Neural progenitor cell (in vitro differentiated cells): Measurements from ENCODE around the gene SCP2. TPM values are rescaled to one million over a fixed set of nuclear protein-coding genes. Genes with fewer than 3 reads are reported as not detected.

Experiments
- DNase-seq: peaks from one replicate; pipeline ENCODE4 v3.0.0-alpha.2; 2016; ENCODE audit warnings: low spot score
- H2AFZ ChIP-seq: fragments of 200-600 bp; sonication (generic); replicated peaks from 2 replicates; pipeline ENCODE4 v1.6.1; 2016; ENCODE audit warnings: antibody characterized with exemption
- H3F3A ChIP-seq: fragments of 200-600 bp; sonication (generic); 2 replicates; pipeline ENCODE4 v1.6.1; 2016; ENCODE audit warnings: antibody characterized with exemption, low read depth
- H3K27ac ChIP-seq: fragments of 200-600 bp; sonication (generic); 2 replicates; pipeline ENCODE4 v1.5.1; 2016; ENCODE audit warnings: mild to moderate bottlenecking
- H3K27me3 ChIP-seq: fragments of 200-600 bp; sonication (generic); 2 replicates; pipeline ENCODE4 v1.6.1; 2016; ENCODE audit warnings: mild to moderate bottlenecking, moderate library complexity
- H3K36me3 ChIP-seq: fragments of 200-600 bp; sonication (generic); 2 replicates; pipeline ENCODE4 v1.5.1; 2016
- H3K4me1 ChIP-seq: fragments of 200-600 bp; sonication (generic); 2 replicates; pipeline ENCODE4 v1.6.1; 2016; ENCODE audit warnings: mixed run types
- H3K4me2 ChIP-seq: fragments of 200-600 bp; sonication (generic); 2 replicates; pipeline ENCODE4 v1.6.1; 2016
- H3K4me3 ChIP-seq: fragments of 200-600 bp; sonication (generic); 2 replicates; pipeline ENCODE4 v1.5.1; 2016
- H3K79me2 ChIP-seq: fragments of 200-600 bp; sonication (generic); 2 replicates; pipeline ENCODE4 v1.6.1; 2016; ENCODE audit warnings: low read depth
- H3K9ac ChIP-seq: fragments of 200-600 bp; sonication (generic); 2 replicates; pipeline ENCODE4 v1.6.1; 2016
- H3K9me3 ChIP-seq: fragments of 200-600 bp; sonication (generic); 2 replicates; pipeline ENCODE4 v1.5.1; 2016; ENCODE audit warnings: low read depth
- H4K20me1 ChIP-seq: fragments of 200-600 bp; sonication (generic); 2 replicates; pipeline ENCODE4 v1.6.1; 2016; ENCODE audit warnings: low read depth
- H3K27ac Mint-ChIP-seq: 3 replicates; pipeline ENCODE4 v1.8.0; 2021; ENCODE audit warnings: mixed read lengths
- H3K27me3 Mint-ChIP-seq: 2 replicates; pipeline ENCODE4 v1.8.0; 2022; ENCODE audit warnings: low read depth, mild to moderate bottlenecking, inconsistent platforms, moderate library complexity, mixed read lengths; ENCODE audit not compliant: insufficient read depth
- H3K36me3 Mint-ChIP-seq: 3 replicates; pipeline ENCODE4 v1.8.0; 2021; ENCODE audit warnings: mixed read lengths
- H3K4me1 Mint-ChIP-seq: 3 replicates; pipeline ENCODE4 v1.8.0; 2021; ENCODE audit warnings: mixed read lengths
- H3K4me3 Mint-ChIP-seq: 3 replicates; pipeline ENCODE4 v1.8.0; 2021; ENCODE audit warnings: mild to moderate bottlenecking, moderate library complexity, mixed read lengths
- H3K9me3 Mint-ChIP-seq: 3 replicates; pipeline ENCODE4 v1.8.0; 2020; ENCODE audit warnings: mixed read lengths
- CTCF ChIP-seq: fragments of 200-600 bp; sonication (generic); IDR thresholded peaks from 2 replicates; pipeline ENCODE4 v1.5.1; 2017; ENCODE audit warnings: antibody characterized with exemption, mild to moderate bottlenecking
- EZH2 ChIP-seq: fragments of 200-600 bp; sonication (generic); IDR thresholded peaks from 2 replicates; pipeline ENCODE4 v1.6.1; 2017; ENCODE audit warnings: antibody characterized with exemption, mild to moderate bottlenecking, moderate library complexity
- EZH2phosphoT487 ChIP-seq: fragments of 200-600 bp; sonication (generic); IDR thresholded peaks from 2 replicates; pipeline ENCODE4 v1.6.1; 2017; ENCODE audit warnings: antibody characterized with exemption
- total RNA-seq: library from RNA; depleted of rRNA; stranded (reverse); fragments of >200 nt; gene quantifications from 2 replicates; pipeline ENCODE4 v1.2.3, GENCODE V29; 2015; ENCODE audit warnings: low replicate concordance

Gene SCP2
- total RNA-seq, 1 donor from 2014 or later: 101 TPM

DNA sequence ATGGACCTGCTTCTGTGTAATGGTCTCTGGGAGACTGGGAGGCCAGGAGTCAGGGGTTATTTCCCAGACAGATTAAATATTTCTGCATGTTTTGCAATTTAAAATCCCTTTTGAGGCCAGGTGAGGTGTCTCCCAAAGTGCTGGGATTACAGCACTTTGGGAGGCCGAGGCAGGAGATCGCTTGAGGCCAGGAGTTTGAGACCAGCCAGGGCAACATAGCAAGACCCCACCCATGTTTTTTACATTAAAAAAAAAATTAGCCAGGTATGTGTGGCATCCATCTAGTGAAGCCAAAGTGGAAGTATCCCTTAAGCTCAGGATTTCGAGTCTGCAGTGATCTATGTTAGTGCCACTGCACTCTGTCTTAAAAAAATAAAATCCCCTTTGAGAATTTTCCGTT lies 39.6 kb upstream of the SCP2 start:
- H3K36me3 ChIP-seq: no peaks in the 10 kb centered on the region
- H3K27ac ChIP-seq: no peak overlapping the region
- H3K27me3 ChIP-seq: no peaks in the 10 kb centered on the region
- H3K36me3 Mint-ChIP-seq: no peaks in the 10 kb centered on the region
- H2AFZ ChIP-seq: no peak overlapping the region
- H3K27me3 Mint-ChIP-seq: peaks cover 5% of the 10 kb centered on the region
- H3K9me3 ChIP-seq: no peaks in the 10 kb centered on the region
- H3K27ac Mint-ChIP-seq: no peak overlapping the region
- no peak overlapping the region for H3K4me2 ChIP-seq
- DNase-seq: no peak
- no peak overlapping the region for H3K4me3 ChIP-seq
- no peaks in the 10 kb centered on the region for H3K79me2 ChIP-seq
- no peaks in the 10 kb centered on the region for H3K4me1 Mint-ChIP-seq
- no peak for TF ChIP-seq EZH2
- no peak for TF ChIP-seq CTCF
- TF ChIP-seq EZH2phosphoT487: no peak
- H3K9ac ChIP-seq: no peak overlapping the region
- no peak overlapping the region for H3K4me3 Mint-ChIP-seq
- no peaks in the 10 kb centered on the region for H3F3A ChIP-seq
- H3K9me3 Mint-ChIP-seq: no peaks in the 10 kb centered on the region
- no peaks in the 10 kb centered on the region for H4K20me1 ChIP-seq
- no peaks in the 10 kb centered on the region for H3K4me1 ChIP-seq

- Mint-ChIP-seq H3K4me3 (no peak overlapping the region), H3K4me1 (no peaks in the 10 kb centered on the region)
- no peak overlapping the region for H3K4me2 ChIP-seq
Observed at GRCh38 chr1:52892424-52893215, 34.5 kb upstream of the SCP2 start.

DNA sequence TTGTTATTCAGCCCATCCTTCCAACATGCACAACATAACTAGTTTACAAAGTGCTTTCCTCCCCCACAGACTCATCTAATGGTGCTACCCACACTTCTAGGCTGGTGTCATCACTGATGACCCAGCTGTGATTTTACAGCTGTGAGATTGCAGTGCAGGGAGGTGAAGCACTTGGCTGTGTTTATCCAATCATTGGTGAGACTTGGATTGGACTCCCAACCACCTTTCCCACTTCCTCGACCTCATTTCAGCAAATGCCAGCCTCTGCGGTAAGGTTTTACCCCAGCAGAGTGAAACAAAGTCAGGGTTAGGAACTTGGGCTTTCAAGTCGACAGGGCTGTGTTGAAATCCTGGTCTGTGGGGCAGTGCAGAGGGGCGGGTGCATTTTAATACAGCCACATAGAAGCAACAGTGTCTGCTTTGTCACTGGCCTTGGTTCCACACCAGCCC lies 27.6 kb upstream of the SCP2 start:
- Histone ChIP-seq H3K36me3 (no peaks in the 10 kb centered on the region), H2AFZ (no peak overlapping the region), H3K27me3 (no peaks in the 10 kb centered on the region), H3K79me2 (no peaks in the 10 kb centered on the region), H3K27ac (no peak overlapping the region), H3K4me2 (no peak overlapping the region), H3F3A (no peaks in the 10 kb centered on the region), H3K9me3 (no peaks in the 10 kb centered on the region), H3K4me1 (no peaks in the 10 kb centered on the region), H3K9ac (no peak overlapping the region), H3K4me3 (no peak overlapping the region), H4K20me1 (no peaks in the 10 kb centered on the region)
- no peak overlapping the region for H3K4me3 Mint-ChIP-seq
- no peaks in the 10 kb centered on the region for H3K9me3 Mint-ChIP-seq
- H3K27me3 Mint-ChIP-seq: peaks cover 5% of the 10 kb centered on the region
- H3K36me3 Mint-ChIP-seq: no peaks in the 10 kb centered on the region
- DNase-seq: no peak
- TF ChIP-seq CTCF (no peak), EZH2 (no peak), EZH2phosphoT487 (no peak)
- no peak overlapping the region for H3K27ac Mint-ChIP-seq
- no peaks in the 10 kb centered on the region for H3K4me1 Mint-ChIP-seq

More at GRCh38 chr1:52892424-52893215, 34.5 kb upstream of the SCP2 start:
- H3K4me3 ChIP-seq: no peak overlapping the region
- no peak overlapping the region for H3K9ac ChIP-seq
- H3K36me3 ChIP-seq: no peaks in the 10 kb centered on the region
- no peaks in the 10 kb centered on the region for H3K79me2 ChIP-seq
- TF ChIP-seq CTCF (no peak), EZH2 (no peak), EZH2phosphoT487 (no peak)
- Mint-ChIP-seq H3K36me3 (no peaks in the 10 kb centered on the region), H3K27ac (no peak overlapping the region), H3K27me3 (peaks cover 3% of the 10 kb centered on the region), H3K9me3 (no peaks in the 10 kb centered on the region)
- H3K27me3 ChIP-seq: no peaks in the 10 kb centered on the region
- H3K4me1 ChIP-seq: no peaks in the 10 kb centered on the region
- H3K9me3 ChIP-seq: no peaks in the 10 kb centered on the region
- no peaks in the 10 kb centered on the region for H4K20me1 ChIP-seq
- H2AFZ ChIP-seq: no peak overlapping the region
- no peak overlapping the region for H3K27ac ChIP-seq
- no peaks in the 10 kb centered on the region for H3F3A ChIP-seq
- DNase-seq: no peak
